Body of pancreas (tissue), 4 donors: Measurements from ENCODE around the gene ACTN4.

Source experiments
- CTCF ChIP-seq, 7 experiments: fragments of 450-650 bp in 4 of 7; fragments of 200-600 bp in 3 of 7; sonication (generic) in 3 of 7; IDR thresholded peaks; one replicate each; pipeline ENCODE4 v1.5.1; 2016 to 2019; ENCODE audit warnings: antibody characterized with exemption in 7 of 7
- POLR2A ChIP-seq, 3 donors: fragments of 450-650 bp; IDR thresholded peaks; one replicate each; pipeline ENCODE4 v1.6.1; 2016; ENCODE audit warnings: antibody characterized with exemption in 3 of 3, mild to moderate bottlenecking in 2 of 3

GRCh38 chr19:38730470-38730730, 83.0 kb downstream of the ACTN4 start:
- TF ChIP-seq POLR2A (IDR thresholded peaks at IDR 0.05) (no peak), CTCF (IDR thresholded peaks at IDR 0.05) (no peak)
